CD4-positive, alpha-beta T cell treated with Interleukin-15 for 1 hour (primary cell): ENCODE results near the gene SORCS2.

Source experiments
- DNase-seq: peaks from one replicate; pipeline ENCODE4 v3.0.0-alpha.2; 2020

Gene SORCS2

DNA sequence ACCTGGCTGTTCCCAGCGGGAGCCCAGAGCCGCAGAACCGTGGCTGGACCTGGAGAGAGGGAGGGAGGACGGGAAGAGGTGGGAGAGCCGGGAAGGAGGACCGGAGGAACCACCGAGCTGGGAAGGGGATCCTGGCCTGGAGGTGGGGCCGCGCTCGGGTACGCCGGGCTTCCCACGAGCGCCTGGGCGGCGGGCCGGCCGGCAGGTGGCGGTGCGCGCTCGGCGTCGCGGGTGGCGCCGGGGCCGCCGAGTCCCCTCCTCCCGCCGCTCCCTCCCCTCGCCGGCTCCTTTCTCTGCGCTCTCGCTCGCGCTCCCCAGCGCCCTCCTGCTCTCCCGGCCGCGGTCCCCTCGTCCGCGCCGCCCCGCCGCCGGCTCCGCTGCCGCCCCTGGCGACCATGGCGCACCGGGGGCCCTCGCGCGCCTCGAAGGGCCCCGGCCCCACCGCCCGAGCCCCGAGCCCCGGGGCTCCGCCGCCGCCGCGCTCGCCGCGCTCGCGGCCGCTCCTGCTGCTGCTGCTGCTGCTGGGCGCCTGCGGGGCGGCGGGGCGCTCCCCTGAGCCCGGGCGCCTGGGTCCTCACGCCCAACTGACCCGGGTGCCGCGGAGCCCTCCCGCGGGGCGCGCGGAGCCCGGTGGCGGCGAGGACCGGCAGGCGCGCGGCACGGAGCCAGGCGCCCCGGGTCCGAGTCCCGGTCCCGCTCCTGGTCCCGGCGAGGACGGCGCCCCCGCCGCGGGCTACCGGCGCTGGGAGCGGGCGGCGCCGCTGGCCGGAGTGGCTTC, at the start of gene SORCS2:
SORCS2 (plus strand) TSS at position 287 of the 778 bp plus-strand sequence.
- DNase-seq: peak; percentile 18

DNA sequence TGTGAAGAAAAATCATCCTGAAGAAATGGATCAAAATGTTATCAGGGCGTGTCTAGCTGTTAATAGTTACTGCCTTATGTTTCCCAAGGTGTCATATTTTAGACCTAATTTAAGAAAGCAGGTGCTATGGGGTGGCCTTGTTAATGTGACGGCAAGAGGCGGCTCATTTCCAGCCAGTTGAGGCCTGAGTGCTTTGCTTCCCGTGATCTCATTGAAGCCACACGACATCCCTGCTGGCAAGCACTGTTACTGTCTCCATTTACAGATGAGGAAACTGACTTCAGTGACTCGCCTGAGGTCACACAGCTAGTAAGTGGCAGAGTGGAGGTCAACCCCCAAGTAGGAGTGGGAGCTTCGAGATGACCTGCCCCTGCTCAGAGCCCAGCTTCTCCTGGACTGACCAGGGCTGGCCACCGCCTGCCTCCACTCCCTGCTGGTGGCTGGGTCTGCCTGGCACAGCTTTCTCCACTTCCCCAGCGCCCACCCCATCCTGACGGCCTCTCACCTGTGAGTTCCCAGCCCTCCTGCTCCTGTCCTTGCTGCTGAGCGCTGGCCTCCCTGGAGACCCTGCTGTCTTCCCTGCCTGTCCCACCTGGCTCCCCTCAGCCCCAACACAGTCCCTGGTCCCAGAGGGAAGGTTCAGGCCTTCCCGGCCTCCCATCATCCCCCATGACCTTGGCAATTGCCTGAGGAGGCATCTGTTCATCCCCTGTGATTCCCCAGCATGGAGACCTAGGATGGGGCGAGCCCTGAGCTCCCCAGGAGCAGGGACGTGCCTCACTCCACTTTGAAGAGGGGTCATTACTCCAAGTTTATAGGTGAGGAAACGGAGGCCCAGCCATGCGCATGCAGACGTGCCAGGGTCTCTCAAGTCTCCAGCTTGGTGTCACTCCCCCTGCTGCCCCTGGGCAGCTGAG, 47.7 kb upstream of the SORCS2 start:
- no peak for DNase-seq

GRCh38 chr4:7145291-7145934, 46.9 kb upstream of the SORCS2 start:
- DNase-seq: no peak

DNA sequence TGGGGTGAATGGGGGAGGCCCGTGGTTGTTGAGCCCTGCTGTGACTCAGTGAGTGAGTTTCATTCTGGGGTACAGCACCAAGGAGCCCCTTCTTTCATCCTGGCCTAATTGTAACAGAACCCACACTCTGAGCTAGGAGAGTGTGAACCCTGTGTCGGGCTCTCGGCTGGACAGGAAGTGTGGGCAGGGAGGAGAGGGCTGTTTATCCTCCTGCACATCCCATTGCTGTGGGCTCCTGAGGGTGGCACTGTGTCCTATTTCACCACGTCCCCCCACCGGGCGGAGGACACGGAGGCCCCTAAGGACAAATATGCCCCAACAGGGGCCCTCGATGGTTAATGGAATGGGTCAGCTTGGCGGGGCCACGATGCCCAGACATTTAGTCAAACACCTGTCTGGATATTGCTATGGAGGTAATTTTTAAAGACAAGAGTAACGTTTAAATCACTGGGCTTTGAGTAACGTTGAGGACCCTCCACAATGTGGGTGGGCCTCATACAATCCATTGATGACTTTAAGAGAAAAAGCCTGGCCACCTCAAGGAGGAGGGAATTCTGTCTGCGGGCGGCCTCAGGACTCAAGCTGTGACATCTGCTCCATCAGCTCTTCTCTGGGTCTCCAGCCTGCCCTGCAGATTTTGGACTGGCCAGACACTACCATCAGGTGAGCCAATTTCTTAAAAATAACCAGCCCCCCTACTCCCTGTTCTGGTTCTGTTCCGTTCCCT, 46.1 kb upstream of the SORCS2 start:
- DNase-seq: no peak

DNA sequence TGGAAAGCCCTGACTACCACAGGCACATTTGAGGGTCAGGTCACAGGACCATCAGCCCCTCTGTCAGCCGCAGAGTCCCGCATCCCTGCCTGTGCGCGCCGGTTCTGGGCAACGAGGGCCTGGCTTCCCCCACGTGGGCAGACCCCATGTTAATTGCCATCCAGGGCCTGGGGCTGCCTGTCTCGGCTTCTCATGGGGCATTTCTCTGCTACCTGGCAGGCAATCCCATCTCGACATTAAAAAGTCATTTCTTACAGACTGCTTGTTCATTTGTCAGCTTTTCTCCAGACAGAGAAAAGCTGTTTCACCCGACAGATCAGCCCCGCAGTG, 45.6 kb upstream of the SORCS2 start:
- no peak for DNase-seq

DNA sequence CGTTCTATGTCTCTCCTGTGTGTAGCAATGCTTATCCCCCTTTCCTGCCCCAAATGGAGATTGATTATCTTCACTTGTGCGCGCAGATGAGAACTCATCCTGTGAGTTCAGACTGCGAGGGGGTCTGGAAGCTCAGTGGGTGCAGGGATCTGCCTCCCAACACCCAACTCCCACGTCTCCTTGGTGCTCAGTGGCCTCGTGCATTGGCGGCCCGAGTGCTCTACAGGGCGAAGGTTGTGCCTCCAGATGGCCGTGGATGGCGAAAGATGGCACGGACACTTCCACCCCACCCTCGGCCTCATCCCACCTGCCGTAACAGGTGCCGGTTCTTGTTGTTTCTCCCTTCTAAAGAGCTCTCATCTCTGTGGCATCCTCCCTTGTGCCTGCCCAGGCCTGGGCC, 45.1 kb upstream of the SORCS2 start:
- no peak for DNase-seq

- no peak for DNase-seq
Observed at GRCh38 chr4:7147661-7148310, 44.6 kb upstream of the SORCS2 start.

DNA sequence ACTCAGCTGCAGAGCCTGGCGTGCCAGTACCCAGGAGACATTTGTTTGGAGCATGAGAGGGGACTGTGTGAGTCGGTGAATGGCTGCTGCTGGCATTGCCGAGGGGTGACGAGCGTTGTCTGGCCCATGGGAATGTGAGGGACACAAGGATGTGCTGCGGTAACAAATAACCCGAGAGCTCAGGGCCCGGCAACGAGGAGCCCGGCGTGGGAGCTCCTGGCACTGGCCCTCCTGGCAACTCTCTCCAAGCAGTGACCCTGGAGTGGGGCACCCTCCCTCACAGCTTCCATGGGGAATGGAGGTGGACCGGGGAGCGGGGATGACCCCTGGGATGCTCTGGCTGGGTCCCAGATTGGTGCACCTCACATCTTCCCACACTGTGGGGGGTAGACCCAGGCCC, 44.0 kb upstream of the SORCS2 start:
- no peak for DNase-seq

- DNase-seq: no peak
Observed at GRCh38 chr4:7150036-7150635, 42.2 kb upstream of the SORCS2 start.

- DNase-seq: no peak
Observed at GRCh38 chr4:7151668-7152227, 40.6 kb upstream of the SORCS2 start.

GRCh38 chr4:7153711-7154110, 38.6 kb upstream of the SORCS2 start:
- no peak for DNase-seq

DNA sequence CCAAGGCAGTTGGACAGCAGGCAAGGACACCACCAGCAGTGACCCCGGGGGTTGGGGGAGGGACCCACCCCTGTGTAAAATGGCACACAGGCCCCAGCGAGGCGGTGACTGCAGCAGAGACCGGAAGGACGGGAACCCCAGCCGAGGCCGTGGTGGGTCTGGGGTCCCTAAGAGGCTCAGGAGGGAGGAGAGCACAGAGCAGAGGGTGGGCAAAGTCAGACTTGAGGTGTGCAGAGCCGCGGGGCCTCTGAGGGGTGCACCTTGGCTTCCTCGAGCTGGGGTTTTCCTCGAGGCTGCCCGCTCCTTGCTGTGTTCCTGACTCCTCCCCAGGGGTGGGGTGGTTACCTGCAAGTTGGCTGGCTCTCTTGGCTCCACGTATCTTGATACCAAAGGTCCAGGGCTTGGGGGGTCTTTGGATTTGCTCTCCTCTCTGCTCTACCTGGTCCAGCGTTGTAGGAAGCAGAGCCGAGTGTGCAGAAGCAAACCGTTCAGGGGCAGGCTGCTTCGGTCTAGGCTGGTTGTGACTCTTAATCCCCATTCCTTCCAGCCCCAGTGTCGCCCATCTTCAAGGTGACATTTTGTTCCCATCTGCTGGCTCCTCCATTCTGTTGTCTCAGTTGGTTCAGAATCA, 37.9 kb upstream of the SORCS2 start:
- DNase-seq: no peak

DNA sequence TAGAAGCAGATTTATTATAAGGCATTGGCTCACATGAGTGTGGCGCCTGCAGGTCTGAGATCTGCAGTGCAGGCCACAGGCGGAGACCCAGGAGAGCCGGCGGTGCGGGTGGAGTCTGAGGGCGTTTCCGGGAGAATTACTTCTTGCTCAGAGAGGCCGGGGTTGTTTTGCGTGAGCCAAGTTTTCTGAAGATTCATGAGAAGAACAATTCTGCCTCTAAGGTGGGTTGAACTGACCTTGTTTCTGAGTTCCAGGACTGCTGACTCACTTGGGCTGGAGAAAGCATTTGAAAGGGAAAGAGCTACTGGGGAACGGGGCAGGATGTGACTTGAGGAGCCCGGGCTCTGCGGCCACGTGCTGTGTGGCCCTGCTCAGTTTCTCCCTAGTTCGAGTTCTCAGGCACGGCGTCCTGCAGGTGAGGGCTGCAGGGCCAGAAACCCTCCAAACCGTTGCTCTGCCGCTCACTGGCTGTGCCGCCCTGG, 36.7 kb upstream of the SORCS2 start:
- DNase-seq: no peak

GRCh38 chr4:7156328-7156727, 36.0 kb upstream of the SORCS2 start:
- DNase-seq: no peak

GRCh38 chr4:7156761-7157488, 35.4 kb upstream of the SORCS2 start:
- DNase-seq: no peak

GRCh38 chr4:7157666-7158065, 34.7 kb upstream of the SORCS2 start:
- DNase-seq: no peak

GRCh38 chr4:7158081-7158750, 34.1 kb upstream of the SORCS2 start:
- DNase-seq: no peak

- DNase-seq: no peak
Observed at GRCh38 chr4:7158991-7159390, 33.3 kb upstream of the SORCS2 start.

DNA sequence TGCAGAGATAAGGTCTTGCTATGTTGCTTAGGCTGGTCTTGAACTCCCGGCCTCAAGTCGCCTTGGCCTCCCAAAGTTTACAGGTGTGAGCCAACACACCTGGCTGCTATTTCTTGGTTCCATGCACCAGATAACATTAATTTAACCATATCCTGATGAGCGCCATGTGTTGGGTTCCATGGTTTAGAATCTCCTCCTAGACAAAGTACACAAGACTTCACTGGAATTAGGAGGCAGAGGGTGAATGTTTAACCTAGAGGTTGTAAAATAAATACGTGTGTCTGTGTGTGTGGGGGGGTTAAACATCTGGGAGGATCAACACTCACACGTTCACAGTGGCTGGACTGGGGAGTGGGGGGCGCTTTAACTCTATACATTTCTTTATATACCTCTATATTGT, 32.4 kb upstream of the SORCS2 start:
- DNase-seq: no peak

GRCh38 chr4:7160439-7160838, 31.9 kb upstream of the SORCS2 start:
- DNase-seq: no peak
